ENCODE results near the gene GALNT16.

The GALNT16 gene

GRCh38 chr14:69360438-69361108 lies 100.6 kb downstream of the GALNT16 start:
- Histone ChIP-seq H3K27me3 (ENCODE audit: insufficient read depth, poor library complexity, severe bottlenecking) (no peaks in the 10 kb centered on the region), H3K4me3 (replicated peaks; ENCODE audit: insufficient read depth, low read length) (no peak overlapping the region), H3K27ac (replicated peaks) (no peak overlapping the region)
- DNase-seq (ENCODE audit: low read depth in 1 of 2, low spot score in 1 of 2): no peak
- no peak for TF ChIP-seq SPI1 (IDR thresholded peaks at IDR 0.05; ENCODE audit: borderline replicate concordance, low read depth)
- TF ChIP-seq POLR2AphosphoS5 (IDR thresholded peaks at IDR 0.05; ENCODE audit: low read depth): no peak
- TF ChIP-seq GABPA (IDR thresholded peaks at IDR 0.05; ENCODE audit: low read depth): no peak
- TF ChIP-seq REST (IDR thresholded peaks at IDR 0.05; ENCODE audit: insufficient replicate concordance, low read depth): no peak
- no peak for TF ChIP-seq CTCF (IDR thresholded peaks at IDR 0.05; ENCODE audit: insufficient read depth, low read length)

GRCh38 chr14:69363055-69363454 lies 103.1 kb downstream of the GALNT16 start:
- no peaks in the 10 kb centered on the region for H3K27me3 ChIP-seq (ENCODE audit: insufficient read depth, poor library complexity, severe bottlenecking)
- H3K27ac ChIP-seq (replicated peaks): no peak overlapping the region
- DNase-seq (ENCODE audit: low read depth in 1 of 2, low spot score in 1 of 2): no peak
- TF ChIP-seq REST (IDR thresholded peaks at IDR 0.05; ENCODE audit: insufficient replicate concordance, low read depth): no peak
- no peak for TF ChIP-seq SPI1 (IDR thresholded peaks at IDR 0.05; ENCODE audit: borderline replicate concordance, low read depth)
- TF ChIP-seq CTCF (IDR thresholded peaks at IDR 0.05; ENCODE audit: insufficient read depth, low read length): no peak
- no peak for TF ChIP-seq POLR2AphosphoS5 (IDR thresholded peaks at IDR 0.05; ENCODE audit: low read depth)
- no peak for TF ChIP-seq GABPA (IDR thresholded peaks at IDR 0.05; ENCODE audit: low read depth)
- H3K4me3 ChIP-seq (replicated peaks; ENCODE audit: insufficient read depth, low read length): no peak overlapping the region

- TF ChIP-seq REST (IDR thresholded peaks at IDR 0.05; ENCODE audit: insufficient replicate concordance, low read depth) (no peak), POLR2AphosphoS5 (IDR thresholded peaks at IDR 0.05; ENCODE audit: low read depth) (no peak), CTCF (IDR thresholded peaks at IDR 0.05; ENCODE audit: insufficient read depth, low read length) (no peak), SPI1 (IDR thresholded peaks at IDR 0.05; ENCODE audit: borderline replicate concordance, low read depth) (no peak), GABPA (IDR thresholded peaks at IDR 0.05; ENCODE audit: low read depth) (no peak)
- no peaks in the 10 kb centered on the region for H3K27me3 ChIP-seq (ENCODE audit: insufficient read depth, poor library complexity, severe bottlenecking)
- DNase-seq (ENCODE audit: low read depth in 1 of 2, low spot score in 1 of 2): no peak
Measured at GRCh38 chr14:69363964-69364363, 104.0 kb downstream of the GALNT16 start.

More at GRCh38 chr14:69363964-69364363, 104.0 kb downstream of the GALNT16 start:
- Histone ChIP-seq H3K27ac (replicated peaks) (no peak overlapping the region), H3K4me3 (replicated peaks; ENCODE audit: insufficient read depth, low read length) (no peak overlapping the region)
